Measurements from ENCODE around the gene SLK.

GRCh38 chr10:104029521-104029860 lies 62.6 kb downstream of the SLK start:
- TF ChIP-seq CTCF (IDR thresholded peaks at IDR 0.05) (no peak), POLR2A (IDR thresholded peaks at IDR 0.05) (no peak)
